ENCODE measurements around the gene RAPGEF2.

Gene RAPGEF2

GRCh38 chr4:159134429-159134828 is 31.6 kb downstream of the RAPGEF2 start:
- no peak for DNase-seq (ENCODE audit: low read depth)

GRCh38 chr4:159137176-159137575 is 34.3 kb downstream of the RAPGEF2 start:
- DNase-seq (ENCODE audit: low read depth): no peak

GRCh38 chr4:159138436-159138835 is 35.6 kb downstream of the RAPGEF2 start:
- DNase-seq (ENCODE audit: low read depth): no peak

GRCh38 chr4:159141193-159141592 is 38.3 kb downstream of the RAPGEF2 start:
- no peak for DNase-seq (ENCODE audit: low read depth)

GRCh38 chr4:159142241-159142640 is 39.4 kb downstream of the RAPGEF2 start:
- no peak for DNase-seq (ENCODE audit: low read depth)

- no peak for DNase-seq (ENCODE audit: low read depth)
Measured at GRCh38 chr4:159142681-159143384, 40.0 kb downstream of the RAPGEF2 start.

- DNase-seq (ENCODE audit: low read depth): no peak
Measured at GRCh38 chr4:159143687-159144086, 40.8 kb downstream of the RAPGEF2 start.

- DNase-seq (ENCODE audit: low read depth): no peak
Measured at GRCh38 chr4:159144112-159144694, 41.3 kb downstream of the RAPGEF2 start.

- DNase-seq (ENCODE audit: low read depth): no peak
Measured at GRCh38 chr4:159145318-159145991, 42.6 kb downstream of the RAPGEF2 start.

GRCh38 chr4:159145992-159146330 is 43.1 kb downstream of the RAPGEF2 start:
- DNase-seq (ENCODE audit: low read depth): no peak

- DNase-seq (ENCODE audit: low read depth): no peak
Measured at GRCh38 chr4:159146488-159146887, 43.6 kb downstream of the RAPGEF2 start.

GRCh38 chr4:159148441-159148840 is 45.6 kb downstream of the RAPGEF2 start:
- DNase-seq (ENCODE audit: low read depth): no peak

- no peak for DNase-seq (ENCODE audit: low read depth)
Measured at GRCh38 chr4:159149666-159150065, 46.8 kb downstream of the RAPGEF2 start.

- DNase-seq (ENCODE audit: low read depth): no peak
Measured at GRCh38 chr4:159150396-159150795, 47.5 kb downstream of the RAPGEF2 start.

- no peak for DNase-seq (ENCODE audit: low read depth)
Measured at GRCh38 chr4:159150821-159151390, 48.0 kb downstream of the RAPGEF2 start.

GRCh38 chr4:159151689-159152088 is 48.8 kb downstream of the RAPGEF2 start:
- no peak for DNase-seq (ENCODE audit: low read depth)

- no peak for DNase-seq (ENCODE audit: low read depth)
Measured at GRCh38 chr4:159152181-159152580, 49.3 kb downstream of the RAPGEF2 start.

GRCh38 chr4:159153669-159154068 is 50.8 kb downstream of the RAPGEF2 start:
- no peak for DNase-seq (ENCODE audit: low read depth)

- no peak for DNase-seq (ENCODE audit: low read depth)
Measured at GRCh38 chr4:159155119-159155518, 52.2 kb downstream of the RAPGEF2 start.

- no peak for DNase-seq (ENCODE audit: low read depth)
Measured at GRCh38 chr4:159158083-159158617, 55.3 kb downstream of the RAPGEF2 start.

- DNase-seq (ENCODE audit: low read depth): no peak
Measured at GRCh38 chr4:159158985-159159384, 56.1 kb downstream of the RAPGEF2 start.

- DNase-seq (ENCODE audit: low read depth): no peak
Measured at GRCh38 chr4:159159611-159160010, 56.7 kb downstream of the RAPGEF2 start.

GRCh38 chr4:159160242-159160641 is 57.4 kb downstream of the RAPGEF2 start:
- DNase-seq (ENCODE audit: low read depth): no peak

All from T-helper 22 cell (primary cell).